HepG2 (cell line): ENCODE results near the gene THSD8. TPM values are rescaled to one million over a fixed set of nuclear protein-coding genes. Genes with fewer than 3 reads are reported as not detected.

Experiments
- BATF2 ChIP-seq: sonication (generic); formaldehyde crosslinking; IDR thresholded peaks from 2 replicates; pipeline ENCODE4 v1.8.0; 2022; ENCODE audit warnings: mild to moderate bottlenecking, missing genetic modification reagents, moderate library complexity
- HNF1A ChIP-seq, 2 experiments: sonication (generic) in 1 of 2; formaldehyde crosslinking in 1 of 2; IDR thresholded peaks; 2 replicates each; pipeline versions ENCODE4 v1.4.0 to v1.6.1; 2016 to 2020; ENCODE audit warnings: borderline replicate concordance in 1 of 2, low read depth in 1 of 2, mild to moderate bottlenecking in 1 of 2, missing genetic modification reagents in 1 of 2
- MYPOP ChIP-seq: sonication (generic); formaldehyde crosslinking; IDR thresholded peaks from 2 replicates; pipeline ENCODE4 v1.8.1; 2023; ENCODE audit warnings: mild to moderate bottlenecking, moderate library complexity, missing genetic modification reagents
- SRSF9 ChIP-seq: fragments of 200-400 bp; formaldehyde crosslinking; IDR thresholded peaks from 2 replicates; pipeline ENCODE4 v1.6.1; 2018; ENCODE audit warnings: borderline replicate concordance, mild to moderate bottlenecking, low read depth, low read length; ENCODE audit not compliant: insufficient read depth, poor library complexity, severe bottlenecking
- SRY ChIP-seq: sonication (generic); formaldehyde crosslinking; IDR thresholded peaks from 2 replicates; pipeline ENCODE4 v1.8.0; 2022; ENCODE audit warnings: mild to moderate bottlenecking, missing genetic modification reagents
- TMF1 ChIP-seq: sonication (generic); formaldehyde crosslinking; IDR thresholded peaks from 2 replicates; pipeline ENCODE4 v1.8.1; 2022; ENCODE audit warnings: low read depth, missing genetic modification reagents
- UBTF ChIP-seq: sonication (generic); formaldehyde crosslinking; IDR thresholded peaks from 2 replicates; pipeline ENCODE4 v1.4.0; 2020; ENCODE audit warnings: mild to moderate bottlenecking, missing genetic modification reagents
- ZBTB44 ChIP-seq: sonication (generic); formaldehyde crosslinking; IDR thresholded peaks from 2 replicates; pipeline ENCODE4 v1.4.0; 2020; ENCODE audit warnings: missing genetic modification reagents
- ZNF333 ChIP-seq: sonication (generic); formaldehyde crosslinking; IDR thresholded peaks from 2 replicates; pipeline ENCODE4 v1.4.0; 2020; ENCODE audit warnings: mild to moderate bottlenecking, missing genetic modification reagents, borderline replicate concordance
- ZNF761 ChIP-seq: sonication (generic); formaldehyde crosslinking; conservative IDR thresholded peaks from 2 replicates; pipeline ENCODE4 v1.4.0; 2020; ENCODE audit warnings: mild to moderate bottlenecking, missing genetic modification reagents
- ZNF776 ChIP-seq: sonication (generic); formaldehyde crosslinking; IDR thresholded peaks from 2 replicates; pipeline ENCODE4 v1.4.0; 2020; ENCODE audit warnings: mild to moderate bottlenecking, missing genetic modification reagents
- polyA plus RNA-seq, 8 experiments: library from polyadenylated mRNA; depleted of rRNA in 3 of 8; stranded (reverse) in 7 of 8; unstranded in 1 of 8; fragments of >200 nt; fragmentation: Illumina TruSeq in 4 of 8; extraction: Trizol in 4 of 8; gene quantifications; 2 replicates each; pipeline versions ENCODE4 v1.2.1 to v1.2.3, GENCODE V29; 2011 to 2016; ENCODE audit warnings: low read depth in 4 of 8, missing spikeins in 1 of 8, mixed read lengths in 1 of 8; ENCODE audit not compliant: insufficient read depth in 1 of 8
- total RNA-seq, 5 experiments: library from RNA; depleted of rRNA; stranded (reverse); fragments of >200 nt; fragmentation: Illumina TruSeq; extraction: Trizol; gene quantifications; 2 replicates each; pipeline ENCODE4 v1.2.3, GENCODE V29; 2016; ENCODE audit warnings: low read depth in 1 of 5
- TF ChIP-seq, protein P1 (sequence below): sonication (generic); formaldehyde crosslinking; IDR thresholded peaks from 2 replicates; pipeline ENCODE4 v1.4.0; 2020; ENCODE audit warnings: mild to moderate bottlenecking, low read depth, missing genetic modification reagents

The THSD8 gene
- total and polyA plus RNA-seq, 2 of the 13 experiments (the other 11 are each of a cell fraction or from before 2014, with no cell fraction given) = 4.8 to 14.9 TPM

DNA sequence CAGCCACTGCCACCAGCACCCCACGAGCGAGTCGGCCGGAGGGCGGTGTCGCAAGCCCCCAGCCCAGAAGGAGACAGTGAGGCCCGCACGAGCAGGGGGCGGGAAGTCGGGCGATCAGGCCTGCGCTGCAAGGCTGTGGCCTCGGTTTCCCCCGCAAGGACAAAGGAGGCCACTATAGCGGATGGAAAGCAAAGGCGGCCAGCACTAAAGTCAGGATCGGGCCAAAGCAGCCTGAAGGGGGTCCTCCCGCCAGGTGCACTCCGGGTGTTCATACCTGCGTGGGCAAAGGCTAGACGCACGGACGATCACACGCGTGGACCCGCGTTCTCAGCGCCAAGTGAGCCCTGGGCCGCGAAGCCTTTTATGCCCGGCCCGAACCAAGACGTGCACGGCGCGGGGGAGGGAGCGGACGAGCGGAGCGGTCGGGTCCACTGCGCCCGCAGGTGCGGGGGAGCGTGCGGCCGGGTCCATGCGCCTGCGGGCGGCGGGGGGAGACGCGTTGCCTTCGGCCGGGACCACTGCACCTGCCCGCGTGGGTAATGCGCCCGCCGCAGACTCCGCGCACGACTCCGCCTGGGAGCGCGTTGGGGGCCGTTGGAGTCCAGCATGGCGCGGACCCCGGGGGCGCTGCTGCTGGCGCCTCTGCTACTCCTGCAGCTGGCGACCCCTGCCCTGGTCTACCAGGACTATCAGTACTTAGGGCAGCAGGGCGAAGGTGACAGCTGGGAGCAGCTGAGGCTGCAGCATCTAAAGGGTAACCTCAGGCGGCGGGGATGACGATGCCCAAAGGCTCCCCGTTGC, at the start of gene THSD8, which contains the start of gene PRDX2 (continued):
- TF ChIP-seq UBTF (CRISPR knock-in tag) (peak; percentile 85), ZNF333 (CRISPR knock-in tag) (no peak), ZNF761 (peak; percentile 92; the same call in 1 of the 2 replicates), SRY (CRISPR knock-in tag) (no peak; the same call in 1 of the 2 replicates), HNF1A (IDR thresholded peaks at IDR 0.05; ENCODE audit: low read depth) (no peak), HNF1A (CRISPR knock-in tag; IDR thresholded peaks at IDR 0.05; ENCODE audit: borderline replicate concordance) (0 out of 2 replicates have a peak, but pooled peaks have one; percentile 56), TMF1 (CRISPR knock-in tag) (0 out of 2 replicates have a peak, but pooled peaks have one; percentile 22), ZNF776 (CRISPR knock-in tag) (peak; percentile 32; the same call in 1 of the 2 replicates), BATF2 (CRISPR knock-in tag) (peak; percentile 81; the same call in 1 of the 2 replicates), ZBTB44 (CRISPR knock-in tag) (0 out of 2 replicates have a peak, but pooled peaks have one; percentile 65), MYPOP (CRISPR knock-in tag) (peak; percentile 71; the same call in 1 of the 2 replicates), SRSF9 (no peak)
- TF ChIP-seq, protein P1, sequence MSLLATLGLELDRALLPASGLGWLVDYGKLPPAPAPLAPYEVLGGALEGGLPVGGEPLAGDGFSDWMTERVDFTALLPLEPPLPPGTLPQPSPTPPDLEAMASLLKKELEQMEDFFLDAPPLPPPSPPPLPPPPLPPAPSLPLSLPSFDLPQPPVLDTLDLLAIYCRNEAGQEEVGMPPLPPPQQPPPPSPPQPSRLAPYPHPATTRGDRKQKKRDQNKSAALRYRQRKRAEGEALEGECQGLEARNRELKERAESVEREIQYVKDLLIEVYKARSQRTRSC (CRISPR knock-in tag) = peak; percentile 91; the same call in 1 of the 2 replicates
